Smooth muscle cell (in vitro differentiated cells): Measurements from ENCODE around the gene ST6GALNAC5. TPM values are rescaled to one million over a fixed set of nuclear protein-coding genes. Genes with fewer than 3 reads are reported as not detected.
A peak's percentile ranks its signal among the peaks of the same experiment; 100 is the strongest.

Experiments
- DNase-seq: peaks from one replicate; lab custom pipeline; 2025; ENCODE audit not compliant: unreplicated experiment; lab: John Stamatoyannopoulos, UW
- H2AFZ ChIP-seq: fragments of 200-600 bp; sonication (generic); 2 replicates; pipeline ENCODE4 v1.6.0; 2016; ENCODE audit warnings: antibody characterized with exemption, low read depth, mild to moderate bottlenecking
- H3F3A ChIP-seq: fragments of 200-600 bp; sonication (generic); 2 replicates; pipeline ENCODE4 v1.6.0; 2017; ENCODE audit warnings: antibody characterized with exemption, low read depth
- H3K27ac ChIP-seq: fragments of 200-600 bp; sonication (generic); 2 replicates; pipeline ENCODE4 v1.5.1; 2016; ENCODE audit warnings: low read depth, mild to moderate bottlenecking
- H3K27me3 ChIP-seq: fragments of 200-600 bp; sonication (generic); 2 replicates; pipeline ENCODE4 v1.6.1; 2016; ENCODE audit warnings: low read depth, mild to moderate bottlenecking
- H3K36me3 ChIP-seq: fragments of 200-600 bp; sonication (generic); 2 replicates; pipeline ENCODE4 v1.5.1; 2016; ENCODE audit warnings: low read depth
- H3K4me1 ChIP-seq: fragments of 200-600 bp; sonication (generic); 2 replicates; pipeline ENCODE4 v1.5.1; 2016; ENCODE audit warnings: low read depth
- H3K4me2 ChIP-seq: fragments of 200-600 bp; sonication (generic); 2 replicates; pipeline ENCODE4 v1.6.0; 2016; ENCODE audit warnings: mild to moderate bottlenecking
- H3K4me3 ChIP-seq: fragments of 200-600 bp; sonication (generic); 2 replicates; pipeline ENCODE4 v1.5.1; 2016; ENCODE audit warnings: mild to moderate bottlenecking
- H3K79me2 ChIP-seq: fragments of 200-600 bp; sonication (generic); 2 replicates; pipeline ENCODE4 v1.6.0; 2016; ENCODE audit warnings: low read depth, mild to moderate bottlenecking
- H3K9ac ChIP-seq: fragments of 200-600 bp; sonication (generic); 2 replicates; pipeline ENCODE4 v1.6.0; 2016; ENCODE audit warnings: low read depth
- H3K9me3 ChIP-seq: fragments of 200-600 bp; sonication (generic); replicated peaks from 2 replicates; pipeline ENCODE4 v1.5.1; 2016; ENCODE audit warnings: low read depth
- H4K20me1 ChIP-seq: fragments of 200-600 bp; sonication (generic); 2 replicates; pipeline ENCODE4 v1.6.0; 2016; ENCODE audit warnings: low read depth
- WGBS: methylation state at CpG from one replicate; pipeline ENCODE4 v1.1.7; 2016; ENCODE audit warnings: low lambda C conversion rate; 5-methylcytosine and 5-hydroxymethylcytosine counted together
- polyA plus RNA-seq: library from polyadenylated mRNA; unstranded; fragments of >200 nt; fragmentation: Nextera tagmentation; extraction: Ambion mirVana; gene quantifications from 2 replicates; pipeline ENCODE4 v1.2.1, GENCODE V29; 2016
- total RNA-seq: library from RNA; depleted of rRNA; stranded (reverse); fragments of >200 nt; gene quantifications from 2 replicates; pipeline ENCODE4 v1.2.3, GENCODE V29; 2014
- TF ChIP-seq, protein P1 (sequence below): fragments of 200-600 bp; sonication (generic); IDR thresholded peaks from 2 replicates; pipeline ENCODE4 v1.5.1; 2017; ENCODE audit warnings: borderline replicate concordance, mild to moderate bottlenecking, antibody characterized with exemption; ENCODE audit not compliant: insufficient read depth, poor library complexity, severe bottlenecking

Gene ST6GALNAC5
- total and polyA plus RNA-seq, 2 experiments from 2014 or later = 24.9 to 38.8 TPM

- TF ChIP-seq, protein P1, sequence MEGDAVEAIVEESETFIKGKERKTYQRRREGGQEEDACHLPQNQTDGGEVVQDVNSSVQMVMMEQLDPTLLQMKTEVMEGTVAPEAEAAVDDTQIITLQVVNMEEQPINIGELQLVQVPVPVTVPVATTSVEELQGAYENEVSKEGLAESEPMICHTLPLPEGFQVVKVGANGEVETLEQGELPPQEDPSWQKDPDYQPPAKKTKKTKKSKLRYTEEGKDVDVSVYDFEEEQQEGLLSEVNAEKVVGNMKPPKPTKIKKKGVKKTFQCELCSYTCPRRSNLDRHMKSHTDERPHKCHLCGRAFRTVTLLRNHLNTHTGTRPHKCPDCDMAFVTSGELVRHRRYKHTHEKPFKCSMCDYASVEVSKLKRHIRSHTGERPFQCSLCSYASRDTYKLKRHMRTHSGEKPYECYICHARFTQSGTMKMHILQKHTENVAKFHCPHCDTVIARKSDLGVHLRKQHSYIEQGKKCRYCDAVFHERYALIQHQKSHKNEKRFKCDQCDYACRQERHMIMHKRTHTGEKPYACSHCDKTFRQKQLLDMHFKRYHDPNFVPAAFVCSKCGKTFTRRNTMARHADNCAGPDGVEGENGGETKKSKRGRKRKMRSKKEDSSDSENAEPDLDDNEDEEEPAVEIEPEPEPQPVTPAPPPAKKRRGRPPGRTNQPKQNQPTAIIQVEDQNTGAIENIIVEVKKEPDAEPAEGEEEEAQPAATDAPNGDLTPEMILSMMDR = no peak
- H3K4me3 ChIP-seq = no peak overlapping the region
- H2AFZ ChIP-seq = no peak overlapping the region
- no peaks in the 10 kb centered on the region for H4K20me1 ChIP-seq
- no peaks in the 10 kb centered on the region for H3F3A ChIP-seq
- no peaks in the 10 kb centered on the region for H3K79me2 ChIP-seq
- no peaks in the 10 kb centered on the region for H3K4me1 ChIP-seq
- WGBS = 86% methylated on average over 2 of the region's 2 CpGs
- no peak overlapping the region for H3K27ac ChIP-seq
- no peaks in the 10 kb centered on the region for H3K36me3 ChIP-seq
- H3K9ac ChIP-seq = no peak overlapping the region
- H3K9me3 ChIP-seq = no peaks in the 10 kb centered on the region
- DNase-seq = no peak
- no peak overlapping the region for H3K4me2 ChIP-seq
- H3K27me3 ChIP-seq = no peaks in the 10 kb centered on the region
Measured at GRCh38 chr1:76989976-76990375, 122.7 kb downstream of the ST6GALNAC5 start.

- no peak overlapping the region for H3K4me3 ChIP-seq
- no peak overlapping the region for H3K4me2 ChIP-seq
- H3K9me3 ChIP-seq = no peaks in the 10 kb centered on the region
- no peaks in the 10 kb centered on the region for H3F3A ChIP-seq
- H2AFZ ChIP-seq = no peak overlapping the region
- no peak overlapping the region for H3K27ac ChIP-seq
- TF ChIP-seq, protein P1 = no peak
- 96% methylated on average over 1 of the region's 1 CpG for WGBS
- DNase-seq = no peak
- no peaks in the 10 kb centered on the region for H3K27me3 ChIP-seq
- H3K4me1 ChIP-seq = no peaks in the 10 kb centered on the region
- H3K36me3 ChIP-seq = no peaks in the 10 kb centered on the region
- no peaks in the 10 kb centered on the region for H3K79me2 ChIP-seq
- no peak overlapping the region for H3K9ac ChIP-seq
- no peaks in the 10 kb centered on the region for H4K20me1 ChIP-seq
Measured at GRCh38 chr1:76993036-76993435, 125.8 kb downstream of the ST6GALNAC5 start.

GRCh38 chr1:76998582-76999223 lies 131.4 kb downstream of the ST6GALNAC5 start:
- no peak for DNase-seq
- TF ChIP-seq, protein P1 = no peak
- Histone ChIP-seq H3K27ac (peak overlapping the region; percentile 94), H3K79me2 (no peaks in the 10 kb centered on the region), H3K4me1 (peaks cover 4% of the 10 kb centered on the region), H2AFZ (no peak overlapping the region), H3K4me3 (no peak overlapping the region), H3F3A (no peaks in the 10 kb centered on the region), H3K36me3 (no peaks in the 10 kb centered on the region), H3K9me3 (no peaks in the 10 kb centered on the region), H3K27me3 (no peaks in the 10 kb centered on the region), H3K9ac (peak overlapping the region; percentile 72), H3K4me2 (peak overlapping the region; percentile 7), H4K20me1 (no peaks in the 10 kb centered on the region)
- WGBS = 51% methylated on average over 4 of the region's 4 CpGs

DNA sequence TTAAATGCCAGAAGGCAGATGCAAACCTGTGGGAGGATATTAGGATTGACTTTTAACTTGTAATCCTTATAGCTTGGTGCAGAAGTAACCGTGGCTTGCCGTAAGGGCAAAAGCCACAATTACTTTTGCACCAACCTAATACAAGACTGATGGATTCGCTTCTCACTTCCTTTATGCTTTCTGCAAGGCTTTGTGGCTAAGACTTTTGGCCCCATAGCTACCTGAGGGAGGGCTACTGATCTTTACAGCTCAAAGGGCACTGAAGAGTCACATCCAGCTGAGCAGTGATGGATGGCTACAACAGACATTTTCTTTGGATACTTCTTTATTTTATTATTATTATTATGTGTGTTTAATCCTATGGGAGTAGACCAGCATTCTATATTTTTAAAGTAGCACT lies 140.4 kb downstream of the ST6GALNAC5 start:
- Histone ChIP-seq H3K27ac (no peak overlapping the region), H3F3A (no peaks in the 10 kb centered on the region), H3K36me3 (no peaks in the 10 kb centered on the region), H4K20me1 (peaks cover 27% of the 10 kb centered on the region), H2AFZ (no peak overlapping the region), H3K9me3 (no peaks in the 10 kb centered on the region), H3K4me1 (peaks cover 16% of the 10 kb centered on the region), H3K9ac (no peak overlapping the region), H3K27me3 (no peaks in the 10 kb centered on the region), H3K4me3 (no peak overlapping the region), H3K4me2 (no peak overlapping the region), H3K79me2 (no peaks in the 10 kb centered on the region)
- 97% methylated on average over 3 of the region's 3 CpGs for WGBS
- TF ChIP-seq, protein P1 = no peak
- DNase-seq = no peak
